ENCODE measurements around the gene MAP3K19. TPM values are rescaled to one million over a fixed set of nuclear protein-coding genes. Genes with fewer than 3 reads are reported as not detected.
A peak's percentile ranks its signal among the peaks of the same experiment; 100 is the strongest.
"Not testable (repeated sequence)": the region's sequence is repeated elsewhere in the genome, so short reads cannot be mapped to it uniquely, and the experiment has no call there.

Gene MAP3K19, protein sequence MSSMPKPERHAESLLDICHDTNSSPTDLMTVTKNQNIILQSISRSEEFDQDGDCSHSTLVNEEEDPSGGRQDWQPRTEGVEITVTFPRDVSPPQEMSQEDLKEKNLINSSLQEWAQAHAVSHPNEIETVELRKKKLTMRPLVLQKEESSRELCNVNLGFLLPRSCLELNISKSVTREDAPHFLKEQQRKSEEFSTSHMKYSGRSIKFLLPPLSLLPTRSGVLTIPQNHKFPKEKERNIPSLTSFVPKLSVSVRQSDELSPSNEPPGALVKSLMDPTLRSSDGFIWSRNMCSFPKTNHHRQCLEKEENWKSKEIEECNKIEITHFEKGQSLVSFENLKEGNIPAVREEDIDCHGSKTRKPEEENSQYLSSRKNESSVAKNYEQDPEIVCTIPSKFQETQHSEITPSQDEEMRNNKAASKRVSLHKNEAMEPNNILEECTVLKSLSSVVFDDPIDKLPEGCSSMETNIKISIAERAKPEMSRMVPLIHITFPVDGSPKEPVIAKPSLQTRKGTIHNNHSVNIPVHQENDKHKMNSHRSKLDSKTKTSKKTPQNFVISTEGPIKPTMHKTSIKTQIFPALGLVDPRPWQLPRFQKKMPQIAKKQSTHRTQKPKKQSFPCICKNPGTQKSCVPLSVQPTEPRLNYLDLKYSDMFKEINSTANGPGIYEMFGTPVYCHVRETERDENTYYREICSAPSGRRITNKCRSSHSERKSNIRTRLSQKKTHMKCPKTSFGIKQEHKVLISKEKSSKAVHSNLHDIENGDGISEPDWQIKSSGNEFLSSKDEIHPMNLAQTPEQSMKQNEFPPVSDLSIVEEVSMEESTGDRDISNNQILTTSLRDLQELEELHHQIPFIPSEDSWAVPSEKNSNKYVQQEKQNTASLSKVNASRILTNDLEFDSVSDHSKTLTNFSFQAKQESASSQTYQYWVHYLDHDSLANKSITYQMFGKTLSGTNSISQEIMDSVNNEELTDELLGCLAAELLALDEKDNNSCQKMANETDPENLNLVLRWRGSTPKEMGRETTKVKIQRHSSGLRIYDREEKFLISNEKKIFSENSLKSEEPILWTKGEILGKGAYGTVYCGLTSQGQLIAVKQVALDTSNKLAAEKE (N-terminal part only)
- not detected for total RNA-seq
- long read RNA-seq = 0 reads

DNA sequence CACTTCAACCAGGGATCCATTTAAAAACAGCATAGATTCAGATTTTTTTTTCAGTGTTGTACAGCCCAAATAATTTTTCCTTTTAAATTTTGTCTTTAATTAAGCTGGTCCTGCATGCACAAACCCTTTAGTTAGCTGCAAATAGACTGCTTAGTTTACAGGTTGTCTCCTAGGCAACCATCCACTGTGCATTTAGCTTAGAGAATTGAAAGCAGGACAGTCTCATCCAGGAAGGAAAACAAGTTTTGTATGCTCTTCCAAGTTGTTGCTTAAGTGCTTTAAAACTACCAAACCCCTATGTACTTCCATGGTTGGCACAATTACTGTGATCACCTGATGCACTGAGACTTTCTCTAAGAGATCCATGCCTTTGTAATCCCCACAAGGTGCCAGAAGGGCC lies at the start of gene MAP3K19:
TSS of gene MAP3K19 (minus strand) at position 148 of the 400 bp plus-strand sequence. CDS start 22,800 bp downstream, outside the sequence.
- ATAC-seq (no peak), DNase-seq (ENCODE audit: missing footprints) (no peak)
- intact Hi-C loops (cut with DNase I) = no loop called here

DNA sequence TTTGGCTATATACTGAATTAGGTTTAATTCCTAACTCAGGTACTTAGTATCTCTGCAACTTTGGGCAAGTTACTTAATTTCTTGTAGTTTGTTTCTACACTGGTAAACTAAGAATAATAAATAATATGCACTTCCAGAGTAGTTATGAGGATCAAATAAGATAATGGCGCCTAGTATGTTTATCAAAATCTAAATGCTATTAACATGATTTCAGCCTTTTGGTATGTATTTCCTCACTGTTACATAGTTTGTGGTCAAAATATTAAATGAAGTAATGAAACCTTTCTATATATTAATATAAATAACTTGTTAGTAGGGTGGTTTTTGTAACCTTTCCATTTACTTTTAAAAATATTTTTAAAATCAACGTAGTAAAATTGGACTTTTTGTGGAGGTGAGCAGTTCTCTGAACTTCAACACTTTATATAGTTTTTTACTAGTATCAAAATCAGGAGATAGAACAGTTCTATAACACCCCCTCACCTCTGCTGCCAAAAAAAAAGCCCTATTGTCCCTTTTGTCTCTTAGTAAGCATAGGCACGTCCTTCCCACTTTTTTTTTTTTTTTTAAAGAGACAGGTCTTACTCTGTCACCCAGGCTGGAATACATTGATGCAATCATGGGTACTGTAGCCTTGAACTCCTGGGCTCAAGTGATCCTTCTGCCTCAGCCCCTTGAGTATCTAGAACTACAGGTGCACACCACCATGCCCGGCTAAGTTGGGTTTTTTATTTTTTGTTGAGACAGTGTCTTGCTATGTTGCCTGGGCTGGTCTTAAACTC lies 49.6 kb upstream of the MAP3K19 start:
- DNase-seq (ENCODE audit: missing footprints) (no peak), ATAC-seq (no peak)
- intact Hi-C loops (cut with DNase I) = no loop called here

DNA sequence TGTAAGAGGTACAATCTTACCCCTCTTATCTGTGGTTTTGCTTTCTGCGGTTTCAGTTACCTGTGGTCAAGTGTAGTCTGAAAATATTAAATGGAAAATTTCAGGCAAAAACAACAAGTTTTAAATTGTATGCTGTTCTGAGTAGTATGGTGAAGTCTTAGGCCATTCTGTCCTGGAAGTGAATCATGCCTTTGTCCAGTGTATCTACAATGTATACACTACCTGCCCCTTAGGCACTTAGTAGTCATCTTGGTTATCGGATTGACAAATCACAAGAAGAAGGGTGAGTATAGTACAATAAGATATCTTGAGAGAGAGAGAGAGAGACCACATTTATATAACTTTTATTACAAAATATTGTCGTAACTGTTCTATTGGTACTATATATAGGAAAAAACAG lies 48.3 kb upstream of the MAP3K19 start:
- ATAC-seq (no peak), DNase-seq (ENCODE audit: missing footprints) (no peak)
- intact Hi-C loops (cut with DNase I) = no loop called here

DNA sequence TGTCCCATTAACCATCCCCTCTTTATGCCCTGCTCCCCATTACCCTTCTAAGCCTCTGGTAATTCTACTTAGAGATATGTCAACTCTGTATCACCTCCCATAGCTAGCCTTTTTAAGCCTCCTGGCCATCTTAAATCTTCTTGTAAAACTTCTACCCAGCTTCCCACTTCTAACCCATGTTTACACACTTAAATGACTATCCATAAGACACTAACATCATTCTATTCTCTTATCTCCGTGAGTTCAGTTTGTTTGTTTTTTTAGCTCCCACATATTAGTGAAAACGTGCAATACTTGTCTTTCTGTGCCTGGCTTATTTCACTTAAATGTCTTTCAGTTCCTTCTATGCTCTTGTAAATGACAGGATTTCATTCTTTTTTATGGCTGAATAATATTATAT lies 47.3 kb upstream of the MAP3K19 start:
- ATAC-seq (no peak), DNase-seq (ENCODE audit: missing footprints) (no peak)
- intact Hi-C loops (cut with DNase I) = no loop called here

DNA sequence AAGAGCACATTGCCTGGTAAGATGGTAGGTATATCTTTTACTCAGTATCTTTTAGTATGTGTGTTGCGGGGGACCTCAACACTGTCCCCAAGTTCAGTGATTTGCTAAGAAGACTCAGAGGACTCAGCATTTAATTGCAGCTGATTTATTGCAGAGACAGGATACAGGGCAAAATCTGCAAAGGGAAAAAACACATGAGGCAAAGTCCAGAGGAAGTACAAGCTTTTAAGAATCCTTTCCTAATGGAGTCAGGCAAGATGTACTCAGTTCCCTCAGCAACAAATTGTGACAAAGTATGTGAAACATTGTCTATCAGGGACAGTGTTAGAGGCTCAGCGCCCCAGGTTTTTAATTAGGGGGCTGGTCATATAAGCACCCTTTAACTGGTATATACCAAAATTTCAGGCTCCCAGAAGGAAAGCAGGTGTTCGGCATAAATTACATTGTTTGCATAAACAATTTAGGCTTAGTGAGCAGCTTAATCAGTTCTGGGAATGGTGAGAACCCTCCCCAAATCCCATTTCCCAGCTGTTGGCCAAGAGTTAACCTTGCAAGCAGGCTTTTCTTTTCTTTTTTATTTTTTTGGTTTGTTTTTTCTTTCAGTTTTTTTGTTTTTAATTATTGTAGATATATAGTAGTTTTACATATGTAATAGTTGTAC lies 46.6 kb upstream of the MAP3K19 start:
- no peak for DNase-seq (ENCODE audit: missing footprints)
- intact Hi-C loops (cut with DNase I) = no loop called here
- no peak for ATAC-seq

DNA sequence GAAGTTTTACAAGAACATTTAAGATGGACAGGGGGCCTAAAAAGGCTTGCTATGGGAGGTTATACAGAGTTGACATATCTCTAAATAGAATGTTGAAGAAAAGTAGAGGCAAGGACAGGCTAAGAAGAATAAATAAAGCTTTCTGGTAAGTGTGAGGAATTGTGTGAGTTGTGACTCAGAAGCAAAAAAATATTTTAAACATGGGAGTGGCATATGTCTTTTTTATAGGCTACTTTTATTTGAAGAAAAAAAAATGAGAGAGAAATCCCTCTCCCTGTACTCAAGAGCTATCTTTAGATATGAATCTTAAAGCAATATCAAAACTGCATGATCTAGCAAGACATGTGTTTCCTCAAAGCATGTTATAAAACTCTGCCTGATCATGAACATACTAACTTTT lies 45.9 kb upstream of the MAP3K19 start:
- intact Hi-C loops (cut with DNase I) = no loop called here
- ATAC-seq = no peak
- no peak for DNase-seq (ENCODE audit: missing footprints)

DNA sequence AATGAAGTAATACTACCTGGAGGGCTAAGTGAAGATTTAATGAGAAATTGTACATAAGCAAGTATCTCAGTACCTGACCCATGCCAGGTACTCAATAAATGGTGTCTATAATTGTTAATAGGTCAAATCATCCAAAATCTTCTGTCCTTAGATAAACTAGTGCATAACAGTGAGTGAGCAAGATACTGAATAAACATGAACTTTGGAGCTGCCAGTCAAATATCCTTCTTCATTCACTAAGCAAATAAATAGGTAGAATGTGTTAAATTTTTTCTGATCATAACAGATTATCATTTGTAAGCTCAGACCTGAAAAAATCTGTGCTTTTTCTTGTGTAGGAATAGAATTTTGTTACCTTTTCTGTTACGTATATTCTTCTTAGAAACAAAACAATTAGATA lies 44.4 kb upstream of the MAP3K19 start:
- DNase-seq (ENCODE audit: missing footprints) (no peak), ATAC-seq (no peak)
- intact Hi-C loops (cut with DNase I) = no loop called here

DNA sequence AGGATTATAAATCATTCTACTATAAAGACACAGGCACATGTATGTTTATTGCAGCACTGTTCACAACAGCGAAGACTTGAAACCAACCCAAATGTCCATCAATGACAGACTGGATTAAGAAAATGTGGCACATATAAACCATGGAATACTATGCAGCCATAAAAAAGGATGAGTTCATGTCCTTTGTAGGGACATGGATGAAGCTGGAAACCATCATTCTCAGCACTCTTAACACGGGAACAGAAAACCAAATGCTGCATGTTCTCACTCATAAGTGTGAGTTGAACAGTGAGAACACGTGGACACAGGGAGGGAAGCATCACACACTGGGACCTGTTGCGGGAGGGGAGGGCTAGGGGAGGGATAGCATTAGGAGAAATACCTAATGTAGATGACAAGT lies 42.4 kb upstream of the MAP3K19 start:
- DNase-seq (ENCODE audit: missing footprints); intact Hi-C loops (cut with DNase I); ATAC-seq: not testable (repeated sequence)

DNA sequence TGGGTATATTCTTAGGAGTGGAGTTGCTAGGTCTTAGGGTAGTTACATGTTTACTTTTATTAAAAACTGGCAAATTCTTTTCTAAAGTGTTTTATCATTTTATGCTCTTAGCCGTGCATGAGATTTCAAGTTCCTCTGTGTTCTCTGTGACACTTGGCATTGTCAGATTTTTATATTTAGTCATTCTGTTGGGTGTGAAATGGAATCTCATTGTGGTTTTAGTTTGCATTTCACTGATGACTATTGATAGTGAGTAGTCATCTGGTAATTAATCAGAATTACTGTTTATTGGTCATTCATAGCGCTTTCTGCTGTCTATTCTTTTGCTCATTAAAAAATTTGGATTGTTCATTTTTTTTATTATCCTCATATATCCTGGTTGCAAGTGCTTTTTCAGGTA lies 39.0 kb upstream of the MAP3K19 start:
- intact Hi-C loops (cut with DNase I) = no loop called here
- no peak for ATAC-seq
- no peak for DNase-seq (ENCODE audit: missing footprints)

DNA sequence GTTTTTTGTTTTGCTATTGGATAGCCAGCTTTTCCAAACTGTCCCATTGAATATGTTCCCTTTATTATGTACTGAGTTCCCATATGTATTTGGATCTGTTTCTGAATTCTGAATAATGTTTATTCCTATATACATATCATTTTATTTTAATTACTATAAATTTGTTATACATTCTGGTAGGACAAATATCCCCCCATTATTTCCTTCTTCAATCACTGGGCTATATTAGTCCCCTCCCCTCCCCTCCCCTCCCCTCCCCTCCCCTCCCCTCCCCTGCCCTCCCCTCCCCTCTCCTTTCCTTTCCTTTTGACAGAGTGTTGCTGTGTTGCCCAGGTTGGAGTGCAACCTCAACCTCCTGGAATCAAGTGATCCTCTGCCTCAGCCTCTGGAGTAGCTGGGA lies 31.2 kb upstream of the MAP3K19 start:
- no peak for DNase-seq (ENCODE audit: missing footprints)
- ATAC-seq = no peak
- intact Hi-C loops (cut with DNase I) = no loop called here

DNA sequence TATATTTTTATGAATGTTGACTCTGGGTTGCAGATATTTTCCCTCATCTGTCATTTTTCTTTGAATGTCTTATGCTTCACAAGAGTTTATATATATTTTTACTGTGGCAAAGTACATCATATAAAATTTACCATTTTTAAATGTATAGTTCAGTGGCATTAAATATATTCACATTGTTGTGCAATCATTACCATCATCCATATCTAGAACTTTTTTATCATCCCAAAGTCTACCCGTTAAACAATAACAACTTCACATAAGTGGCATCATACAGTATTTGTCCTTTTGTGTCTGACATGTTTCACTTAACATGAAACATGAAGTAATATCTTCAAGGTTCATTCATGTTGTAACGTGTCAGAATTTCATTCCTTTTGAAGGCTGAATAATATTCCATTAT lies 29.3 kb upstream of the MAP3K19 start:
- intact Hi-C loops (cut with DNase I) = no loop called here
- DNase-seq (ENCODE audit: missing footprints) (no peak), ATAC-seq (no peak)

DNA sequence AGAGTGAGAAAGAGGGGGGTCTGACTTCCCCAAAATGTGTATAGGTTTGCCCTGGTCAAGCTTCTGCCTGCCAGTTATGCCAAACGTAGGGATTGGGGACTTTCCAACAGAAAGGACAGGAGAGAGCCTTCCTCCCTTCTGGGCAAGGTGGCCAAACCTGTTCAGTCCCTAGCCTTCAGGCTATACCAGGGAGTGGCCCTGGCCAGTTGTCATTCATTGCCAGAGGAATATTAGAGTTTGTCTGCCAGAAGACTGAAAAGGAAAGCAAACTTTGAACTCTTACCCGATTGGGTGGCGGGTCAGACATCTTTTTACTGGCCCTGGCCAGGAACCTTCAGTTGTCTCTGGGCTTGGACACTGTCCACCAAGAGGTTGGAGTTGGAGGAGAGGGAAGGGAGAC lies 27.0 kb upstream of the MAP3K19 start:
- intact Hi-C loops (cut with DNase I) = no loop called here
- ATAC-seq = no peak

DNA sequence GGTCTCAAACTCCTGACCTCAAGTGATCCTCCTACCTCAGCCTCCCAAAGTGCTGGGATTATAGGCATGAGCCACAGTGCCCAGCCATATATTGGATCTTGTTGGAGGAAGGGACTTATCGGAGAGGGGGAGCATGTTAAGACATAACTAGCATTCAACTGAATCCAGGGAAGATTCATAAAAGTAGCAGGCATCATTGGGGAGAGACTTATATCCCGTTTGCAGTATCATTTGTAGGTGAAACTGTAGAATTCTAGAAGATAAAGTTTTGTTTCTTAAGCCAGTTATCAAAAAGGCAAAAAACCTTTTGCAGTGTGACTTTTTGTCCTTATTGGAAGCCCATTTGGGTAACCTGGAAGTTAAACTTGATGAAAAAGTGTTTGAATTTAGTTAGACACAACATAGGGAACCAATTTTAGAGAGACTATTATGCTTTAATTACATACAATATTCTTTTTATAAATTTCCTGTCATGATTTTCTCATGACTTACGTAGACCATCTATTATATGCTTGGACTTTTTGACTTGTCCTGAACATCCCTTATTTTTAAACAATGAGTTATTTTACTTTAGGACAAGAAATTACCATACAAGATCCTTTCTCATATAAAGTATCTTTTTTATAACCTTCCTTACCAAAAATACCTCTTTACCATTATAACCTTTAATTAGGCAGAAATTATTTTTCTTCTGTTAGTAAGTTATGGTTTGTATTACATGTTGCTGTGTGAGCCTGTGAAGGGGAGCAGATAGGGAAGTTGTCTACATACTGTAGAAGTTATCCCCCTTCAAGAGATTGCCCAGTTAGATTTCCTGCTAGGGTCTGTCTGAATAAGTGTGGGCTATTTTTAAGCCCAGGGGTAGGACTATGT lies 25.1 kb upstream of the MAP3K19 start:
- DNase-seq (ENCODE audit: missing footprints) (no peak), ATAC-seq (no peak)
- intact Hi-C loops (cut with DNase I) = no loop called here

More for the DNA sequence above, 27.0 kb upstream of the MAP3K19 start:
- no peak for DNase-seq (ENCODE audit: missing footprints)

DNA sequence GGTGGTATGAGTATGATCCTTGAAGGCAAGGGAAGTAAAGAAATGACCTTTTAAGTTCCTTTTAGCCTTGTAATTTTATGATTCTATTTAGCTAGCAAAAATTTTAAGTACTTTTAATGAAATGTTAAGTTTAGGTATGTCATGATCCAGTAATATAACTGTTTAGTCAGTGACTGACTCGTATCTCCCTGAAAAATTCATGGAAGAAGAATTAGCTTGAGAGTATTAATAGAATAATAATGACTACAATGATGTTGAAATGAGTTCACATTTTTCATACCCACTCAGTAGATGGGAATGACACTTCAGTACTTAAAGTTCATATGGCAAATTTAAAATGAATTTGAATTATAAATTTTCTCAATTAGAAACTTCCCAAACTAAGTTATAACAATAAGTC lies 19.5 kb upstream of the MAP3K19 start:
- DNase-seq (ENCODE audit: missing footprints) (no peak), ATAC-seq (no peak)
- intact Hi-C loops (cut with DNase I) = no loop called here

DNA sequence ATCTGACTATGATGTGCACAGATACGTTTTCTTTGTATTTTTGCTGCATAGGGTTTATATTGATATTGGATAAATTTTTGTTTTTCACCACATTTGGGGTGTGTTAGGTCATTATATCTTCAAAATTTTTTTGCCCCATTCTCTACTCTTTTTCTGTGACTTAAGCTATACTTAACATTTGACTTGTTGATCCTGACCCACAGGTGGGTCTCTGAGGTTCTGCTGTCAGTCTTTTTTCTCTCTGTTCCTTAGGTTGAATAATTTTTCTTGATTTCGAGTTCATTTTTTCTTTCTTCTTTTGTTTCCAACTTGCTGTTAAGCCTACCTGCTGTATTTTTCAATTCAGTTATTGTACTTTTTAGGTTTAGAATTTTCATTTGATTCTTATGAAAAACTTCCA lies 16.9 kb upstream of the MAP3K19 start:
- intact Hi-C loops (cut with DNase I) = no loop called here
- DNase-seq (ENCODE audit: missing footprints) (no peak), ATAC-seq (no peak)

DNA sequence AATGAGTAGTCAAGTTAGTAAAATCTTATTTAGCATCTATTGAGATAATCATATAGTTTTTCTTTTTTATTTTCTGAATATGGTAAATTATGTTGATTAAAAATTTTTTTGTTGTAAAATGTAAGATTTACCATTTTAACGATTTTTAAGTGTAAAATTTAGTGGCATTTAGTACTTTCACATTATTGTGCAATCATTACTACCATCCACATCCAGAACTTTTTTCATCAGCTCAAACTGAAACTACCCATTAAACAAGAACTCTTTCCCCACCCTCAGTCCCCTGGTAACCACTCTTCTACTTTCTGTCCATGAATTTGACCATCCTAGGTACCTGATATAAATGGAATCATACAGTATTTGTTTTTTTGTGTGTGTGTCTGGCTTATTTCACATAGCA lies 16.0 kb upstream of the MAP3K19 start:
- intact Hi-C loops (cut with DNase I) = no loop called here

DNA sequence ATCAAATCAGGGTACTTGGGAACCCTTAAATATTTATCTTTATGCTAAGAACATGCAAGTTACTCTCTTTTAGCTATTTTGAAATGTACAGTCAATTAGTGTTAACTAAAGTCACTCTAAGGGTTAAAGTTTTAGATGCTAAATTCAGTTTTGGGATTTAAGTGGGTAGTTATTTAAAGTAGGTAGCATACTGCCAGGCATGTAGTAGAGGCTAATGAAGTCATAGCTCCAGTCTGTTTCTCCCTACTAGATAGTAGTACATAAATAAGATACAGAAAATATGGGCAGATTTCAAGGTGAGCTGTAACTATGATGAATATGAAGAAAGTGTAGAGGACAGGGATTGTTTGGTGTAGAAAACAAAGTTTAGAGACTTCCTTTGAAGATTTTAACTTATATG lies 12.3 kb upstream of the MAP3K19 start:
- intact Hi-C loops (cut with DNase I) = loop anchor here (10.0 kb wide), 1 partner anchor 125 kb away; no protein-coding TSS in a partner anchor
- DNase-seq (ENCODE audit: missing footprints) (no peak), ATAC-seq (peak; percentile 59)

More for the DNA sequence above, 16.0 kb upstream of the MAP3K19 start:
- no peak for ATAC-seq
- DNase-seq (ENCODE audit: missing footprints) = no peak

Measured in Right ventricle myocardium inferior (tissue), 1 donor.